ENCODE results near the gene PLEKHM1. TPM values are rescaled to one million over a fixed set of nuclear protein-coding genes. Genes with fewer than 3 reads are reported as not detected.
A peak's percentile ranks its signal among the peaks of the same experiment; 100 is the strongest.

PLEKHM1 gene
- total and polyA plus RNA-seq, 2 of the 13 experiments (the other 11 are each of a cell fraction or from before 2014, with no cell fraction given), result 7.6 to 13.5 TPM

GRCh38 chr17:45394913-45395568 lies 95.5 kb downstream of the PLEKHM1 start (continued):
- peak; percentile 12 for TF ChIP-seq YY1 (IDR thresholded peaks at IDR 0.05; ENCODE audit: insufficient read depth, insufficient replicate concordance, low read depth, low read length)
- peak; percentile 49; the same call in 1 of the 2 replicates for TF ChIP-seq SAP130 (CRISPR knock-in tag; IDR thresholded peaks at IDR 0.05; ENCODE audit: low read depth)
- peak; percentile 54; the same call in 1 of the 2 replicates for TF ChIP-seq CHCHD3 (CRISPR knock-in tag; IDR thresholded peaks at IDR 0.05)
- TF ChIP-seq ZBTB7B (CRISPR knock-in tag; IDR thresholded peaks at IDR 0.05), result 0 out of 2 replicates have a peak, but pooled peaks have one; percentile 48
- no peak for TF ChIP-seq ZHX2 (IDR thresholded peaks at IDR 0.05; ENCODE audit: low read depth)
- no peak for TF ChIP-seq ZHX2 (CRISPR knock-in tag; IDR thresholded peaks at IDR 0.05; ENCODE audit: borderline replicate concordance)
- 0 out of 2 replicates have a peak, but pooled peaks have one; percentile 2 for TF ChIP-seq ZNF574 (CRISPR knock-in tag; IDR thresholded peaks at IDR 0.05)
- TF ChIP-seq NFKB2 (CRISPR knock-in tag; IDR thresholded peaks at IDR 0.05; ENCODE audit: borderline replicate concordance), result peak; percentile 46; the same call in 1 of the 2 replicates
- 0 out of 2 replicates have a peak, but pooled peaks have one; percentile 37 for TF ChIP-seq IKZF5 (CRISPR knock-in tag; IDR thresholded peaks at IDR 0.05)
- 0 out of 2 replicates have a peak, but pooled peaks have one; percentile 44 for TF ChIP-seq HIVEP1 (CRISPR knock-in tag; IDR thresholded peaks at IDR 0.05)
- peak; percentile 36; the same call in 1 of the 2 replicates for TF ChIP-seq ZFX (CRISPR knock-in tag; IDR thresholded peaks at IDR 0.05; ENCODE audit: low read depth)
- peak; percentile 58; the same call in 1 of the 2 replicates for TF ChIP-seq ZKSCAN1 (IDR thresholded peaks at IDR 0.05; ENCODE audit: low read length)
- 0 out of 2 replicates have a peak, but pooled peaks have one; percentile 54 for TF ChIP-seq ZNF335 (CRISPR knock-in tag; IDR thresholded peaks at IDR 0.05)
- no peak for TF ChIP-seq DNMT3B (CRISPR knock-in tag; conservative IDR thresholded peaks at IDR 0.05)
- TF ChIP-seq, protein P1, sequence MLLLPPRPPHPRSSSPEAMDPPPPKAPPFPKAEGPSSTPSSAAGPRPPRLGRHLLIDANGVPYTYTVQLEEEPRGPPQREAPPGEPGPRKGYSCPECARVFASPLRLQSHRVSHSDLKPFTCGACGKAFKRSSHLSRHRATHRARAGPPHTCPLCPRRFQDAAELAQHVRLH (CRISPR knock-in tag; IDR thresholded peaks at IDR 0.05; ENCODE audit: borderline replicate concordance, low read depth), result peak; percentile 83; the same call in 1 of the 2 replicates
- TF ChIP-seq MIXL1 (CRISPR knock-in tag; IDR thresholded peaks at IDR 0.05), result 0 out of 2 replicates have a peak, but pooled peaks have one; percentile 42
- TF ChIP-seq RXRA (CRISPR knock-in tag; IDR thresholded peaks at IDR 0.05), result peak; percentile 52
- 0 out of 2 replicates have a peak, but pooled peaks have one; percentile 21 for TF ChIP-seq ZNF598 (CRISPR knock-in tag; IDR thresholded peaks at IDR 0.05; ENCODE audit: borderline replicate concordance)
- 0 out of 2 replicates have a peak, but pooled peaks have one; percentile 38 for TF ChIP-seq EEA1 (CRISPR knock-in tag; IDR thresholded peaks at IDR 0.05; ENCODE audit: borderline replicate concordance)
